Ramos (cell line): ENCODE results near the gene RBM19.

ENCODE experiments used
- in situ Hi-C: fragments of 300-500 bp; cut with MboI; formaldehyde crosslinking; loops from one replicate; pipeline ENCODE4 v1.14.3; 2022; ENCODE audit warnings: low sequenced_read_pairs; ENCODE audit not compliant: unreplicated experiment

Gene RBM19

DNA sequence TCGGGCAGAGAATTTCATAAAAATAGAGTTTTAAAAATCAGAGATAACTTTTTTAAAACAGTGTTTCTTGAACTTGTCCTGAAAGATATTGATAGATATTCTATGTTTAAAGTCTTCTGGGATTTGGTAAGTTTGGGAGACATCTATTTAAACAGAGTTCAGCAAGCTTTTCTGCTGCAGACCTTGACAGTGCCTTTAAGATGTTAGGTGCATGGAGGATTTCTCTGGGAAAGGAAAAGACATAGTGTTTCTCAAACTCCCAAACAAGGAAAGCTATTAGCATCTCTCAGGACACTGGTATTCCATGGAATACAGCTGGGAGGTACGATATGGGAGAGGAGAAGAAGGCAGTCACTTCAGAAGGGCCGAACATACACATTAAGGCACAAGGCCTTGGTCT is 97.8 kb downstream of the RBM19 start:
- in situ Hi-C loops: no loop called here

DNA sequence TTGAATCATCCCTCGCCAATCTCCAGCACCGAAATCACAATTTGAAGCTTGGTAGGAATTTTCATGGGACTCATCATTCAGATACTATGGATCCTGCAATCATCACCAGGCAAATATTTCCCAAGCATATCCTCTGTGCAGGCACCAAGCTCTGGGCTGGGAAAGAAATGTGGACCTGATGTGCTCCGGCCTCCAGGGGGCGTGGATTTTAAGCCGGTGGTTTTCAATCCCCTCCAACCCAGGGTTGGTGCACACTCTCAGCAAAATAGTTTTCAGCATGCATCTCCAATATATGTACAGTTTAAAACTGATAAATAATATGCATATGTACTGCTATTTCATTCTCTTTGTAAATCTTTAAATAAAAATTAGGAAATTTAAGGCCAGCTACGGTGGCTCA is 98.9 kb downstream of the RBM19 start:
- in situ Hi-C loops: no loop called here

DNA sequence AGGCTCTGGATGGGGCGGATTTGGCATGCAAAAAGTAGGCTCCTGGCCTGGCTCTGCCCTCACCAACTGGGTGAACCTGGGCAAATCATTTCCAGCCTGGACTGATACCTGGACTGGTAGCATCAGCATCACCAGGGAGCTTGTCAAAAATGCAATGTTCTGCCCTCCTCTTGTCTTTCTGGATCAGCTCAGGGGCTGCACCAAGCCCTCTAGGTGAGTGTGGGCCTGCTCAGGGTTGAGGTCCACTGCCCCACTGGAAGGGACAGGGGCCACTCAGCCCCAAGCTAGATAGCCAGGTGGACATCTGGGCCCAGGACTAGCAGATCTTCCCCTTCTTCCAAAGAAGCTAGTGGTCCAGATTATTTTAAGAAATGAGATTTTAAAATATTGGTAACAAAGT is 99.6 kb downstream of the RBM19 start:
- in situ Hi-C loops: no loop called here

DNA sequence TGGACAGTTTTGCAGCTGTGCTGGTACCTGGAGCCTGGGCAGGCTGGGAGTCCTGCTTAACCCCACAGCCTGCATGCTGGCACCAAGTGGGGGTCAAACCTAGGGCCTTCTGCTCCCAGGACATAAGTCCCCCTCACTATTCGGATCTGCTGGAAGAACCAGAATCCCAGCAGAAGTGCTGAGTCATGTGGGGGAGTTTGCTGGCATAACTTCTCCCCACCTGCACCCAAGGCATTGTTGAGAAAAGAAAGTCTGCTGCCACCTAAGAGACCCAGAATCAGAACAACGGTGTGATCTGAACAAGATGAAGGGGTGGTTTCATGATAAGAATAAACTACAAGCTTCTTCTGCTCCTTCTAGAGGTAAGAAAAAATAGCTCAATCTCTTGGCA is 102.7 kb downstream of the RBM19 start:
- in situ Hi-C loops: no loop called here

DNA sequence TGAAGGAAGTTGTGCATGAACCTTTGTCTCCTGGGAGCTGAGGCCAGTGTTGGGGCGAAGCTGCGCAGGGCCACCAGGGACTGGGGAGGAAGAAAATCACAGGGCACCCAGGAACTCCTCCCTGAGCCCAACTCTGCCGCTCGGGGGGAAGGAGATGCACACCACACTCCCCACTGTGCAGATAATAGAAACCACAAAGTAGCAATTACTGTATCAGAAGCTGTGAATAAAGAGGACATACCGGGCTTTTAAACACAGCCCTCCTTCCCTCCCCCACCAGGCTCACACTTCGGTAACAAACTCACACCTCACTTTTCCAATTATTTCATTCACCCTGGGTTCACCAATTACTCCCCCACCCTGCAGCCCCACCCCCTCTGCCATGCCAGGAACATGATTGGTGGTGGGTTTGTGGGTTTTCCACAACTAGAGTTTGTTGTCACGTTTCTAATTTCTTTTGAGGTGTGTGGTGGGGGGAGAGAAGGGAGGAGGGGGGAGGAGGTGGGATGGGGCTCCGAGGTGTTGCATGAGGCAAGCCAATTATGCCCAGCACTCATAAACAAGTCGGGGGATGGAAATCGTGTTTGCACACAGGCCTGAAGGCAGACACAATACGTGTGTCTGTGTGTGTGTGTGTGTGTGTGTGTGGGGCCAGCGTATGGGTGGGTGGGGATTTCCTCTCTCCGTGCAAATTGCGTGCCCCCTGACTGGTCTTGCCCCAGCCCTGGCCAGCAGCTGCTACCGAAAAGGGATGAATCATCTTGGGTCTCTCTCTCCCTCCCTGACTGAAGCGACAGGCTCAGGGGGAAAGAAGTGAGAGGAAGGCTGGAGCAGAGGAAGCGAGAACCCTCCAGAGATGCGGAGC is 103.3 kb downstream of the RBM19 start:
- in situ Hi-C loops: no loop called here

DNA sequence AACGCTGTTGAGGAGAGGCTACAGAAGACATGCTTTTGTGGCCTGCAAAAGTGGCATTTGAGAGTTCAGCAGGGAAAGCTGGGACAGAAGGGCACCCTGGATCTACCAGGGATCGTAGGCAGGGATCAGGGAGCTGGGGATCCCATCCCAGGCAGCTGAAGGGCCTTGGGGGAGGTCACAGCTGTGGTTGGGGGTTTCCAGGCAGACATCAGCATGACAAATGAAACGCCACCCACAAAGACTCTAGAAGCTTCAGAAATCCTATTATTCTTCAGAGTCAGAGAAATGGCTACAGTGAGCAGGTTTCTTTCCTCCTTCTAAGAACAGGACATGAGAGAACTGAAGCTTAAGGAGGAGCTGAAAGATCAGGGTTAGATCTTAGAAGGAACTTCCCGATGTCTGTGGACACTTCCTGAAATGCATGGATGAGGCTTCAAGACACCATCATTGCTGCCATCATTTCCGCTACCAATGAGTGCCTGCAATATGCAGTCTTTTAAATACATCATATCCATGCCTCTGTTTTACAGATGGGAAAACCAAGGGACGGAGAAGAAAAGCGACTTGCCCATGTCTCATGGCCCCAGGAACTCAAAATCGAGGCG is 104.3 kb downstream of the RBM19 start:
- in situ Hi-C loops: no loop called here

DNA sequence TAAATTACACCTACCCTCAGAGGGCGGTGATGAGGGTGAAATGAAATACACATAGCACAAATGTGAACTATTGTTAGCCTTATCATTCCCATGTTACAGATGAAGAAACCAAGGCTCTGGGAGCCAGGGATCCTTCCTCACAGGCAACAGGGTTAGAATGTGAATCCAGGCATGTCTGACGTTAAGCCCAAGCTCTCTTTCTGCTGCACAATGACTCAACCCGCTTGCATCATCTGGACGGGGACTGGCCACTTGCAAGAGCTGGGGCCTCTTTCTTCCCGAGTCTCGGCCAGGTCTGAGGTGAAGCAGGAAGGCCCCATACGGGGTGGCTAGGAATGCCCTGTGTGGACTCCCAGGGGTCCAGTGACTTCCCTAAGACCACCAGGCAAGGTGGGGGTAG is 105.2 kb downstream of the RBM19 start:
- in situ Hi-C loops: no loop called here

DNA sequence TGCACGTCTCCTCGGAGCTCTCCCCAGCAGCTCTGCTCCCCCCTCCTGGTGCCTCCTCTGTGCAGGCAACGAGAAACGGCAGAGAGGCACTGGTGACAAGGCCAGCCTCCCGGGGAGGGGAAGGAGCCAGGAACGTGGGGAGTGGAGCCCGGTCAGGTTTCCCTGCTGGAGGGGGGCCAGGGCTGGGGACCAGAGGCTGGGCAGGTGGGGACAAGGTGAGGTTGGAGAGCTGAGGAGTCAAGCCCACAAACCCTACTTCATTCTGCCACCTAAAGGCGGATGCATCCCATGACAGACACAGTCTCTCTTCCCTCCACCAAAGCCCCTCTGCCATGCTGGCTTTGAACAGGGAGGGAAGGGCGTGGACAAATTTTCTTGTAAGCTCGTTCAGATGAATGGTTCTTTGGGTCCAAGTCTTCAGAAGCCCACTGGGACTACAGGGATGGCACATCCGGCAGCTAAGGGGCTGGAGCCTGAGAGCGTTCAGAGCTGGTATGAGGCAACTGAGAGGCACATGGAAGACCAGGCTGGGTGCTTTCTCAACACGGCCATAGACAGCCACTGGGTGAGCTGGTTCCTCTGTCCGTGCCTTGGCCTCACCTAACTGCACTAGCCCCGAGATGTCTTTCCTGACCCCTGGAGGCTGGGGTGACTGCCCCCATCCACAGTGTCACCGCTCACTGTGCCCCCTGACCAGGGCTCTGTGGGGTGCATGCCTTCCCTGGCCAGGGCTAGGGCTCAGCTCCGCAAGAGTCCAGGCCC is 105.9 kb downstream of the RBM19 start:
- in situ Hi-C loops: no loop called here

DNA sequence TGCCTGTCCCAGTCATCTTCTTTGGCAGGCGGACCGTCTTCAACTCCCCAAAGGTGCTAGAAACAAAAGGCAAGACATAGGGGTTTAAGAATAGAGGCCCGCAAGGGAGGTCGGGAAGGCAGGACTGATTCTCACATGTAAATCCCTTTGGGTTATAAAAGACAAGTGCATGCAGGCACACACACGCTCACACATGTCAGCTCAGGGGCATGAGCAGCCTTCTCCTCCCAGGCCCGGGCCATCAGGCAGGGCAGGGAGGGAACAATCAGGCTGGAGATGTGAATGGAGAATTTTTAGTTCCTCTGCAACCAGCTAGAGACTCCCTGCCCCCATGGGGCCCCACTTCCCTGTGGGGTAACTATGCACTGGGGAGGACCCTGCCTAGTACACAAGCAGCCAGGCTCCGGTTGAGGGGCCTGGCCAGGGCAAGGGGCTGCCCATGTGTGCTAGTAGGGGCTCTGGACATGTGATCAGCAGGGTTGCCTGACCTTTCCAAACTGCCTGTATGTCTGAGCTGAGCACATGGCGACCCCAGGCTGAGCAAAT is 107.2 kb downstream of the RBM19 start:
- in situ Hi-C loops: no loop called here

DNA sequence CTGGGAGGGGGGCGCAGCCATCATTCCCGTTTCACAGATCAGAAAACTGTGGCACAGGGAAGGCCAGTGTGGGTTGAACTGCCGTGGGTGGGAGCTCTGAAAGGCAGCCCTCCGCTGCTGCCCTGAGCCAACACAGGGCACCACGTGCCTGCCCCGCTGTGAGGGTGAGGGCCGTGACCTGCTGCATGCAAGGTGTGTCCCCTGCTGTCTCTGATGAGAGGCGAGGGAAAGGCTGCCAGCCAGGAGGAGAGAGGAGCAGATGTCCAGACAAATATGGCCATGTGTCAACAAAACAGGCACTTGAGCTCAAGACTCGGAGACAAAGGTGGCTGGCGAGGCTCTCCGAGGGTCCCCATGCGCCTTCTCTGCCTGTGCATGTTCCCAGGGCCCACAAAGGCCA is 108.8 kb downstream of the RBM19 start:
- in situ Hi-C loops: no loop called here

DNA sequence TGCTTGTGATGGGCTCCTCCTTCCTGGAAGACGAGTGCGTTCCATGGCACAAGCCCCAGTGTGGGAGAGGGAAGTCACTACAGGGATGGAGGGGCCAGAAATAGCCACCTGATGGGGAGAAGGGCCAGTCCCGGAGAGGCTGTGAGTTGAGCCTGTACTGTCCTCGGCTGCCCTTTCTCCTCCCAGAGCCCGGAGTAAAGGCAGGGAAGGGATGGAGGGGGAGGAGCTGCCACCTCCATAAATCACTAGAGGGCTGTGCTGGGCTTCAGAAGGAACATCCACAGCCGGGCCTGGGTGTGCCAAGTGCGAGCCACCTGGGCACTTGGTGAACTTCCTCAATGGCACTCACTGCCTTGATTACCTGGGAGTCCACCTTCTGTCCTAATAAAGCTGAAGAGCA is 110.1 kb downstream of the RBM19 start:
- in situ Hi-C loops: no loop called here

DNA sequence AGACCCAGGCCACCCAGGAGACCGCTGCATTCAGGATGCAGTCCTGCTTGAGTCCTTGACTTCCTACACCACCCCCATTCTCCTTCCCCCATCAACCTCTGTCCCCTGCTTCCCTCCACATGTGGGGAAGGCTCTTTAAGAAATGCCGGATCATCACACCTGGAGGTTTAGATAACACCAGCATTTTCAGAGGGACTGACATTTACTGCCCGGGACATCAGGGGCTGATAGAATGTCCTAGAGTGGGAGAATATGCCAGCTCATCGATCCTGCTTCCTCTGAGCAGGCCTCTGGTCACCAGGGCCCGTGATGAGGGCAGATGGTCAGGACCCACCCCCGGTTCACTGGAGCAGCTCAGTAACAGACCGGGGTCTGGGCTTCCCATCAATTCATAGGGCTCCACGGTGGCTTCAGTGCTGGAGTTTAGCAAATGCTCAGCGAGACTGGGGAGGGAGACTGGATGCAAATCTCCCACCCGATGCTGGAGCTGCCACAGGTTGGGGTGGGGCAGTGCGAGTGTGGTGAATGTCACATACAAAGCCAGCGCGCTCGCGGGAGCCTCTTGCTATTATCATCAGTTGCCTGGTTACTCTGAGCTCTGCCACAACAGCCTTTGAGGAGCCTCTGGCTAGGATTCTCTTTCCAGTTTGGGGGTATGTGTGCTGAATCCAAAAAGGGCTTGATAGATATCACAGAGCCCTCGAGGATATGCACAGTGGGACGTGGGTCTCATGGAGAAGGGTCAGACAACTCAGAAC is 111.6 kb downstream of the RBM19 start:
- in situ Hi-C loops: no loop called here

DNA sequence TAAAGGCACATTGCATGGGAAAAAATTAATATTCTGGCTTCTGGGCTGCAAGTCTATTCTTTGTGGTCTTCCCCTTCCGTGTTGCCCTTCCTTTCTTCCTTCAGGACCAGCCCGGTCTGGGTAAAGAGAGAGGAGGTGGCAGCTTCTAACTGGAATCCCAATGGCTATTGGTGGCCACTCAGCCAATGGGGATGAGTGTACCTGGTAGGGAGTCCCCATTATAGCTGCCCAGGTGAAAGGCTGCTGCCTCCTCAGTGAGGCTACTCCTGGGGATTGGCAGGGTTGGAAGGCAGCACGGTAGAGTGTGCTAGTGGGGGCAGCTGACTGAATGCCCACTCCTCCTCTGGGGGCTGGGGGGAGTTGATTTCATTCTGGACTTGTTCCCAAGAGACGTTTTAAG is 112.6 kb downstream of the RBM19 start:
- in situ Hi-C loops: no loop called here

DNA sequence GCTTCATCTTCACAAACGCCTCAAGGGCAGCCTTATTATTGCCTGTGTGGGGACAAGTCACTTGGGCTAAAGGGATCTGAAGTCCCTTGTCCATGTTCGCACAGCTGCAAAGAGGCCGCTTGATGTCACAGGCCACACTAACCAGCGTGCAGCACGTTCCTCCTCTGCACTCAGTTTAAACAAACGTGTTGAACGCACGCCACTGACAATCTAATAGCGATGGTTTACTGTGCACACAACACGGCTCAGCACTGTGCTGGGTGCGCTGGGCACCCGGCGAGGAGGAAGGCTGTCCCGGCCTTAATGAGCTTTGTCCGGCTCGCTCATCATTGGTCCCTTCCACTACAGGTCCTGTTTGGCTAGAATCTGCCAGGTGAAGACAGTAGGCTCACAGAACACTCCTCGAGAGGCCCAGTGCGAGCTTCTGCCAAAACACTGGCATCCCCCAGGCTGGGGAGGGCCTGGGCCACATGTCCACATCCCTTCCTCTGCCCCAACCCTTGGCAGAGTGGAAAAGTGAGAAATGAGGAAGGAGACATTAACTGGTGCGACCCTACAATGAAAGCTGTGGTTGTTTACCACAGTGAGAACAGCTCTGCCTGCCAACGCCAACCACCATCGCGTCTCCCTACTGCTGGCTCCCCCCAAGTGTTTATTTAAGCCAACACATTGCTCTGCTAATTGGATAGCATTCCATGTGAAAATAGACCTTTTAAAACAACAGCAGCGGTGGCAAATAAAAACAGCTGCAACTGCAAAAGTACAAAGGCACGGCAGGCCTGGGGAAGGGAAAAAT is 113.2 kb downstream of the RBM19 start:
- in situ Hi-C loops: no loop called here

DNA sequence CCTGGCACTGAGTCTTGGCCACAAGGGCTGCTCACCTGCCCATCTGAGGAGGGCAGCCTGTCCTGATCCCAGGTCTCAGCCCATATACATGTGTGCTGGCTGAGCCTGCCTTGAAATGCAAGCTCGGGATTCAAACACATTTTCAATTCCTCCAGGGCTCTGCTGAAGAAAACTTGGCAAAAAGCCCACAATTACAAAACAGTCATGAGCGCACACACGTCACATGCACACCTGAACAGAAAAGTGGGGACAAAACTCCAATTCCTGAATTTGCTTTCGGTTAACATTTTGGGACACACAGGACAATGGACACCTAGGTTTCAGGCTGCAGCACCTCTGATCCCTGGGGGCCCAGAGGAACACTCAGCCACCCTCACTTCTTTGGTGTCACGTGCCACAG is 113.9 kb downstream of the RBM19 start:
- in situ Hi-C loops: no loop called here

DNA sequence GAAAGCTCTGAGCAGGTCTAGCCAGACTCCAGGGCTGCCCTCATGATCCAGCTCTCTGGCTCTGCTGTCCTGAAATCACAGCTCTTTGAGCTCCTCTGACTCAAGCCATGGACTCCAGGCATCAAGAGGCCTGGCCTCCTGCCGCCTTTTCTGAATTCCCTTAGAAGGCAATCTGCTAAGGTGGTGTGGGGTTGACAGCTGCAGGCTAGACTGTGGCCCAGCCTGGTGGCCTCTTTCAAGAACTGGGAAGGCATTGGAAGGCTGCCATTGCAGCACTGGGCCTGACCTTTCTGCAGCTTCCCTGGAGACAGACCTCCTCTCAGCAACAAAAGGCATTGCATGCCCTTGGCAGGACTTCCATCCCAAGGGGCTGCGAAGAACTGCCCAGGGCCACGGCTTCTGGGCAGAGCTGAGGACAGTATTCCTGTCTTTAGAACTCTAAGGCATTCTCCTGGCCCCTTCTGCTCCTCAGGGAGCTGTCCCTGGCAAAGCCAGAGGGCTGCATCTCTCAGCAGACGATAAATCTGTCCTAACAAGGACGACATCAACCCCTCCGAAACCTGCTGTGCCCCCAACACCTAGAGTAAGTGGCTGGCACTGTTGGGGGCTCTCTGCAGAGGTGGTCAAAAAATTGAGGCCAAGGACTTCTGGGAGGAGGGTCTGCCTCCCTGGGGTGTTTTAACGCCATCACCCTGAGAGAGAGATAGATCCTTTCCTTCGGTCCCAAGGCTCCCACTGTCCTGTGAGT is 115.6 kb downstream of the RBM19 start:
- in situ Hi-C loops: no loop called here

DNA sequence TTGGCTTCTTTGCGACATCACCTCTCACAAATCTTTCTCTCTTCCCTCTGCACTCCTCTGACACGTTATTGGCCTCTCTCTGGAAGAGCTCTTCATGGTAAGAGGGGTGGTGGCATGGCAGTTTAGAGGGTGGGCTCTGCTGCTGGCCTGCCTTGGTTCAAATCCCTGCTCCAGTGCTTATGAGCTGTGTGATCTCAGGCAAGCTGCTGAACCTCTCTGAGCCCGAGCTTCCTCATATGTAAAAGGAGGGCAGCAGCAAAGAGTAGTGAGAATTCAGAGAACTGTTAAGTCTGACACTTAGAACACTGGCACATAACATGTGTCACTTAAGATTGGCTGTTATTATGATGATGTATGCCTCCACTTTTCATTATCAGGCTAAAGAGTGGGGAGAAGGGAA is 118.3 kb downstream of the RBM19 start:
- in situ Hi-C loops: no loop called here

DNA sequence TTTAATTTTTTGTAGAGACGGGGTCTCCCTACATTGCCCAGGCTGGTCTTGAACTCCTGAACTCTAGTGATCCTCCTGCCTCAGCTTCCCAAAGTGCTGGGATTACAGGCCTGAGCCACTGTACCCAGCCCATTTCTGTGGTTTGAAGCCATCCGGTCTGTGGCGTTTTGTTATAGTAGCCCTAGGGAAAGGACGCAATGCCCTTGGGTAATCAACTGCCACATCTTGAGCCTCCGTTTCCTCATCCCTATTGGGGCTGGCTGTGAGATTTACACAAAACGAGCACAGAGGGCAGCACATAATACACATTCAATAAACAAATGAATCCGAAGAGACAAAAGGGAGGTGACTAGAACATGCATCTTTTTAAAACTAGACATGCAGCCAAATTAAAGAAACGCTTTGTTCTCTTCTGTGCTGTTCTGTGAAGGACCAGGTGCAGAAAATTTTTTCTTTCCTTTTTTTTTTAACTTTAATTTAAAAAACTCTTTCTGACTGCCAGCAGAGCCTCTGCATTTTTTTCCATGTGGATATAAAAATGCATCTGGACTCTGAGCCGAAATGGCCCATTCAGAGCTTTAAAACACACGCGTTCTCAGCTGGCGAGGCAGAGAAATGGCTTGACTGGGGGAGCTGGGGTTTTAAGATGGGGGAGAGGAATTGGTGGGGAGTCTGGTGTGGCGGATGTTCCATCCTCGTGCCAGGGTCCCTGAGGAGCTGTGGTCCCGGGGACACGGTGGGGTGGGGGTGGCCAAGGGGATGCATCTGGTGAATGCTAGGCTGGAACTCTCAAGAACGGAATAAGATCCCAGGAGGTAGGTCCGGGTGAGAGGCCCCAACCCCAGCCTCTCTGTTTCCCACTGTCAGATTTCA is 119.0 kb downstream of the RBM19 start:
- in situ Hi-C loops: no loop called here
